NCI-H2029 treated with DMSO at 0.1 percent for 48 hours (cell line): ENCODE data around the gene CRAT.

ENCODE experiments used
- DNase-seq: peaks from one replicate; lab custom pipeline; 2025; lab: John Stamatoyannopoulos, UW

The CRAT gene

DNA sequence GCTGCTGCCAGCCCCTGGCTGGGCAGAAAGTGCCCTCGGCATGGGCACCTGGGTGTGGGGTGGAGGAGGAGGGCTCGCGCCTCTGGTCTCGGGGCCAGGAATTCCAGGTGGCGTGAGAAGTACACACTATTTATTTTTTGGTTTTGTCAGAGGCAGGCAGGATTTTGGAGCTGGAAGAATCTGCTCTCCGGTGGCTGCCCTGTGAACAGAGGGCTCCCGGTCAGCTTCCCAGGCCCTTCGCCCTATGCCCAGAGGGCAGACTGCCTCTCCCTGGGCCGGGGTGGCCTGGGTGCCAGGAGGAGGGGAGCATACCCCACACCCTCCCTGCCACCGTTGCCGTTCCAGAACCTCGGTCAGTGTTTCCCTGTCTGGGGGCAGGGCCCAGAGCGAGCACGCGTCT is 21.3 kb downstream of the CRAT start:
- no peak for DNase-seq

GRCh38 chr9:129084087-129084486 is 26.5 kb downstream of the CRAT start:
- DNase-seq: no peak

GRCh38 chr9:129081388-129081904 is 29.1 kb downstream of the CRAT start:
- DNase-seq: no peak

DNA sequence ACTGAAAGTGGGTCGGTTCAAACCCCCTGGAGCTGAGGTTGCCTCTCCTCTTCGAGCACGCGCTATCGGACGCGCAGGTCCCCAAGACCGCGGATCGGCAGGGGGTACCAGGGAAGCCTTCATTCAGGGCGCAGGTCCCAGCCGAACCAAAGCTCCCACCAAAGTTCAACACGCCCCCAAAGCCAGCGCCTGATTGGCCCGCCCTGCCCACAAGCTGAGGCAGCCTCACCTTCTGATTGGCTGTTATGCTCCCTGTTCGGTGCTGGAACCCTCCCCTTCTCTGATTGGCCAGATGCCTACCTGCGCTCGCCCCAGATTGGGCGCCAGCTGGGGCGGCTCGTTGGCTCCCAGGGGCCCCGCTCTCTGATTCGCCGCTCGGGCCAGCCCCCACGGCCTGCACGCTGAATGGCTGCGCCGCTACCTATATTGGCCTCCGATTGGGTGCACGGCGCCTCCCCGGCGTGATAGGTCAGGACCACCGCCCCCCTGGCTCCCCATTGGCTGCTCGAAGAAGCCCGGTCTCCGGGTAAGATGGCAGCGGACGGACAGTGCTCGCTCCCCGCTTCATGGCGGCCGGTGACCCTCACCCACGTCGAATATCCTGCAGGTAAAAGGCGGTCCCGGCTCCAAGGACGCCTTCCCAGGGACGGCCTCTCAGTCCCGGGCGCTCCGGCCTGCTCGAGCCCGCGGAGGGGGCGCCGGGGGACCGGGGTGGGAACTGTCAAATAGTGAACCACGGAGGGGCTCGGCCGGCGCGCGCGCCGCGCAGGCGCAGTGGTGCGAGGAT is 29.8 kb downstream of the CRAT start, which contains the start of gene DOLPP1:
DOLPP1 (plus strand) TSS at position 511 of the 787 bp plus-strand sequence; CDS start at position 532, 21 bp downstream.
- peak; percentile 95 for DNase-seq

DNA sequence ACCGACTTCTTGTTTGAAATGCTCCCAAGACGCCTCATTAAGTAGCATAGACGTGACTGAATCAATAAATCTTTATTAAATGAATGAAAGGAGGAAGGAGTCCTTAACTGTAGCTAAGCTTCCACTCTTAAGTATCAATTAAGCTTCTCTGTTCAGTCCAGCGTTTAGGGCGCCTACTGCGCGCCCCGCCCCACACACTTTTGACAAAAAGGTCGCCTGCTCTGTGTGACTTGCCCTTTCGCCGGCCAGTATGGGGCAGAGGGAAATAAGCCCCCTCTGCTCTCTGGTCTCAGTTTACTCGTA is 30.3 kb downstream of the CRAT start:
- no peak for DNase-seq

DNA sequence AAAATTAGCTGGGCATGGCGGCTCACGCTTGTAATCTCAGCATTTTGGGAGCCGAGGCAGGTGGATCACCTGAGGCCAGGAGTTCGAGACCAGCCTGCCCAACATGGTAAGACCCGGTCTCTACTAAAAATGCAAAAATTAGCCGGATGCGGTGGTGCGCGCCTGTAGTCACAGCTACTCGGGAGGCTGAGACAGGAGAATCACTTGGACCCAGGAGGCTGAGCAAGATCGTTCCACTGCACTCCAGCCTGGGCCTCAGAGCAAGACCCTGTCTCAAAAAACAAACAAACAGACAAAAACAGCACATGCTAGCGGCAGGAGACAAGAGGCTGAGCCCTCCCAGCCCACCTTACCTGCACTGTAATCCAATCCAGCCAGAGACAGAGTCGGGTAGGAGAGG is 30.8 kb downstream of the CRAT start:
- no peak for DNase-seq

- no peak for DNase-seq
Observed at GRCh38 chr9:129078691-129079503, 31.7 kb downstream of the CRAT start.

GRCh38 chr9:129077236-129077635 is 33.4 kb downstream of the CRAT start:
- DNase-seq: no peak

DNA sequence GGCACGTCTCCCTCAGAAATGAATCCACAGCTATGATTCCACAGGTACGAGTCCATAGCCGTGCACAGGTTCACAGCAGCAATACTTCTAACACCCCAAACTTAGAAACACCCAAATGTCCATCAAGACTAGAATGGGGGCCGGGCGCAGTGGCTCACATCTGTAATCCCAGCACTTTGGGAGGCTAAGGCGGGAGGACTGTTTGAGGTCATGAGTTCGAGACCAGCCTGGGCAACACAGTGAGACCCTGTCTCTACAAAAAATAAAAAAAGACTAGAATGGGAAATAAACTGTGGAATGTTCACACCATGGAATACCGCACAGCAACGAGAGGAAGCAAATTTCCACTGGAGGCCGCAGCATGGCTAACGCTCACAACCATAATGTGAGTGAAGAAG is 34.0 kb downstream of the CRAT start:
- no peak for DNase-seq

DNA sequence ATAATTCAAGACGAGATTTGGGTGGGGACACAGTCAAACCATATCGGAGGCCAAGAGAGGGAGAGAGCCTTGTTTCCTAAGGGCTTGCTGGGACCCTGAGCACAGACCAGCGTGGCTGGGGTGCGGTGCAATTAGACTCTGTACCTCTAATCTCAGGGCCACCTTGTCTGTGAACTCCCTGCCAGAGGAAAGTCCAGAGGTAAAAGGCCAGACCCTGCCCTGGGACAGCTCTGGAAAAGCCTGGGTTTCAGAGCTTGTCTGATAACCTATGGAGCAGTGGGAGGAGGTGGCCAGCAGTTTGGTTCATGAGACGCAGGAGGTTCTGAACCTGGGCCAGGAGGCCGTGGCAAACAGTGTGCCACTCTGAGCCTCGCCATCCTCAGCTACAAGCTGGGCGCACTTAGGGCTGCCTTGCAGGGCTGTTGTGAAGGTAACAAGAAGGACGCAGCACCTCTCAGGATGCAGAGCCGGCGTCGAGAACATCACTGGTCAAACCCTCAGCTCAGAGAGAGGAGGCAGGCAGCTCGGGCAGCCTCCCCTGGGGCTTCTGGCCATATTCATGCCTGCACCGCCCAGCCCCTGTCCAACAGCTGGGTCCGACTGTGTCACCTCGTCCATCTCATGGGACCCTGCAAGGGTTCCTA is 34.5 kb downstream of the CRAT start:
- no peak for DNase-seq

- no peak for DNase-seq
Observed at GRCh38 chr9:129074106-129074505, 36.5 kb downstream of the CRAT start.

GRCh38 chr9:129073404-129073803 is 37.2 kb downstream of the CRAT start:
- DNase-seq: no peak

- no peak for DNase-seq
Observed at GRCh38 chr9:129072171-129072570, 38.4 kb downstream of the CRAT start.

DNA sequence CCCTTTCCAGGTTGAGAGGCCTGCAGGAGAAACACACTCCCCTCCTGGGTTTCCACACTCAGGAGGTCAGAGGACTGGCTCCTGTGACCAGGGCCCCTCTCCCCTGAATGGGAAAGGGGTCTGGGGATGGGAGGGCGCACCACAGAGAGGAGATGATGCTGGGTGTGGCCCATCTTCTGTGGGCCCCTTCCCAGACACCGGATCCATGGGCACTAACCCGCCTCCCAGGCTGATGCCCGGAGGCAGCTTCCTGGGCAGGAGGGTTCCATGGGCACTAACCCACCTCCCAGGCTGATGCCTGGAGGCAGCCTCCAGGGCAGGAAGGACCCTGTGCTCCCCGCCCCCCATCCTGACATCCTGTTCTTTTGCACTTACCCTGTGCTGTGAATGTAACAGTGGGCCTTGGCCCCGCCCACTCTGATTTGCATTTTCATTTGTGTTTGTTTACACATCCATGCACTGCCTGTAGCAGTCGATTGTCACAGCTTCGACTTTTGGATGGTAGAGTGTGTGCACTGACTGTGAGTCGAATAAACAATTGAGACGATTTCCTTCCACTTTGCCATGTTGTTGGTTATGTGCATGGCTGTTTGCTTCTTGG is 39.0 kb downstream of the CRAT start:
- DNase-seq: no peak

GRCh38 chr9:129070696-129071525 is 39.7 kb downstream of the CRAT start:
- DNase-seq: no peak

DNA sequence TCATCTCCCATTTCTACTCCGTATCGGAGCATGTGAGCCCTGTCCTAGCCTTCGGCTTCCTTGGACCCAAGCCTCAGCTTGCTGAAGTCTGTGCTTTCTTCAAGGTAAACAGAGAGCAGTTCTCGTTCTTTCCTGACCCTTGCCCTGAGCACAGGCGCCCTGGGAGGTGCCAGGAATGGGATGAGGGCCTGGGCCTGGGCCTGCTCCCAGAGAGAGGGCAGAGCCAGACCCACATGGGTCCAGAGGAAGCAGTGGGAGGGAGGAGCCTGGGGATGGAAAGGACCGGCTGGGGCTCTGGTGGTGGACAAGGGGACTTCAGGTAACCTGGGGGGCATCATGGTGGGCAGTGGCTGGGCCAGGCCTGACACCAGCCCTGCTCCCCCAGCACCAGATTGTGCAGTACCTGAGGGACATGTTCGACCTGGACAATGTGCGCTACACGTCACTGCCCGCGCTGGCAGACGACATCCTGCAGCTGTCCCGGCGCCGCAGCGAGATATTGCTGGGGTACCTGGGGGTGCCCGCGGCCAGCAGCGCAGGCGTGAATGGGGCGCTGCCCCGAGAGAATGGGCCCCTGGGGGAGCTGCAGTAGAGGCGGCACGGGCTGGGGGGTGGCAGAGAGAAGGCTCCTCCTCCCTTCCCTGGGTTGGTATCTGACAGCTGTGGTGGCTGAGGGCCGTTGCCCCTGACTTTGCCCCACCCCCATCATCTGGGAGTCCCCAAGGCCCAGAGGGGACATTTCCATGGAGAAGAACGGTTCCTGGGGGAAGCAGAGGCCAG is 40.5 kb downstream of the CRAT start:
- DNase-seq: no peak

- no peak for DNase-seq
Observed at GRCh38 chr9:129068990-129069861, 41.4 kb downstream of the CRAT start.

DNA sequence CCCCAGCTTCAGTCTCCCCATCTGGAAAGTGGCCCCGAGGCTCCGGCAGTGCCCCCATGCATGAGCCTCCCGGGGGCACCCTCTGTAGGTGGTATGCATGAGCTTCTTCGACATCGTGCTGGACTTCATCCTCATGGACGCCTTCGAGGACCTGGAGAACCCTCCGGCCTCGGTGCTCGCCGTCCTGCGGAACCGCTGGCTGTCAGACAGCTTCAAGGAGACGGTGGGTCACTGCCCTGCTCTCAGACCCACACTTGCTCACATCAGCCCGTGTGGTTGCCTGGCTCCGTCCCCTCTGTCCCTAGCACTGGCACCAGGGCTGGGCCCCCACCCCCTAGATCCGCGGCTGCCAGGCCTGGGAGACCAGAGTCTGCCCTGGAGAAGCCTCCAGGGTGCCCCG is 42.5 kb downstream of the CRAT start:
- no peak for DNase-seq

- no peak for DNase-seq
Observed at GRCh38 chr9:129064499-129064908, 46.1 kb downstream of the CRAT start.

GRCh38 chr9:129063061-129063460 is 47.5 kb downstream of the CRAT start:
- DNase-seq: no peak
